ENCODE measurements around the gene ERVFRD-1. TPM values are rescaled to one million over a fixed set of nuclear protein-coding genes. Genes with fewer than 3 reads are reported as not detected.

The ERVFRD-1 gene
- total and polyA plus RNA-seq, 2 of the 13 experiments (the other 11 are each of a cell fraction or from before 2014, with no cell fraction given) = not detected

DNA sequence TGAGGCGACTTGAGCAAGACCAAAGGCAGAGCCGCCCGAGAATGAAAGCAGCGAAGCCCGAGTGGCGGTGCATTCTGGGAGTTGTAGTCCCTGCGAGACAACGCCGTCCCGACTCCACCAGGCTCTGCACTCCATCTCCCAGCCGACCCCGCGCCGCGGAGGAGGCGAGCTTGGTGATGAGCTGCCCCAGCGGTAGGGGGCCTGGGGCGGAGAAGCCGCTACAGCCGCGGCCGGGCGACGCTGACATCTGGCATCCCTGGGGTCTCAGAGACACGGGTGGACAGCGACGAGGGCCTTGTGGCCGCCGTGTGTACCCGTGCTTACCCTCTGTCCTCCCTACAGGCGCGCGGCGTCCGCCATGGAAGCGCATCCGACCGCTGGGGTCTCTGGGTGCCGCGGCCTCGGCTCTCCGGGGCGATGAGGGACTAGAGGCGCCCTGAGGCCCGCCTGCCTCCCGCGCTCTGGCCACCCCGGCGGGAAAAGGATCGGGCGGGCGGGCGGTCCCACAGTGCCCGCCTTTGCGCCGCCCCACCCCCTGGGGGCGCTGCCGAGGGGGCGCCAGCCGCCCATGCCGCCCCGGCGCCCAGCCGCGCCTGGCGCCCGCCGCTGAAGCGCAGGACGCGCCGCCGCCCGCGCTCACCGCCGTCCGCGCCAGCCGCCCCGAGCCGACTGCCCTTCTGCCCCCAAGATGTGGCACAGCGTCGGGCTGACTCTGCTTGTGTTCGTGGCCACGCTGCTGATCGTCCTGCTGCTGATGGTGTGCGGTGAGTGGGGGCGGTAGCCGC lies 17.7 kb downstream of the ERVFRD-1 start, which contains the start of gene SMIM13 (continued):
- peak; percentile 92; the same call in 1 of the 2 replicates for TF ChIP-seq SALL1 (CRISPR knock-in tag; IDR thresholded peaks at IDR 0.05)
- 0 out of 2 replicates have a peak, but pooled peaks have one; percentile 66 for TF ChIP-seq SAFB2 (CRISPR knock-in tag; IDR thresholded peaks at IDR 0.05; ENCODE audit: borderline replicate concordance, low read depth)
- peak; percentile 86 for TF ChIP-seq TBX2 (CRISPR knock-in tag; IDR thresholded peaks at IDR 0.05; ENCODE audit: borderline replicate concordance)
- TF ChIP-seq ZNF12 (CRISPR knock-in tag; IDR thresholded peaks at IDR 0.05) = no peak; the same call in none of the 2 replicates
- TF ChIP-seq KLF6 (CRISPR knock-in tag; IDR thresholded peaks at IDR 0.05) = peak; percentile 90
- TF ChIP-seq, protein P1, sequence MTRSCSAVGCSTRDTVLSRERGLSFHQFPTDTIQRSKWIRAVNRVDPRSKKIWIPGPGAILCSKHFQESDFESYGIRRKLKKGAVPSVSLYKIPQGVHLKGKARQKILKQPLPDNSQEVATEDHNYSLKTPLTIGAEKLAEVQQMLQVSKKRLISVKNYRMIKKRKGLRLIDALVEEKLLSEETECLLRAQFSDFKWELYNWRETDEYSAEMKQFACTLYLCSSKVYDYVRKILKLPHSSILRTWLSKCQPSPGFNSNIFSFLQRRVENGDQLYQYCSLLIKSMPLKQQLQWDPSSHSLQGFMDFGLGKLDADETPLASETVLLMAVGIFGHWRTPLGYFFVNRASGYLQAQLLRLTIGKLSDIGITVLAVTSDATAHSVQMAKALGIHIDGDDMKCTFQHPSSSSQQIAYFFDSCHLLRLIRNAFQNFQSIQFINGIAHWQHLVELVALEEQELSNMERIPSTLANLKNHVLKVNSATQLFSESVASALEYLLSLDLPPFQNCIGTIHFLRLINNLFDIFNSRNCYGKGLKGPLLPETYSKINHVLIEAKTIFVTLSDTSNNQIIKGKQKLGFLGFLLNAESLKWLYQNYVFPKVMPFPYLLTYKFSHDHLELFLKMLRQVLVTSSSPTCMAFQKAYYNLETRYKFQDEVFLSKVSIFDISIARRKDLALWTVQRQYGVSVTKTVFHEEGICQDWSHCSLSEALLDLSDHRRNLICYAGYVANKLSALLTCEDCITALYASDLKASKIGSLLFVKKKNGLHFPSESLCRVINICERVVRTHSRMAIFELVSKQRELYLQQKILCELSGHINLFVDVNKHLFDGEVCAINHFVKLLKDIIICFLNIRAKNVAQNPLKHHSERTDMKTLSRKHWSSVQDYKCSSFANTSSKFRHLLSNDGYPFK (CRISPR knock-in tag; IDR thresholded peaks at IDR 0.05; ENCODE audit: borderline replicate concordance) = peak; percentile 92
- no peak for TF ChIP-seq HHEX (CRISPR knock-in tag; IDR thresholded peaks at IDR 0.05)
- no peak for TF ChIP-seq NFRKB (IDR thresholded peaks at IDR 0.05)
- TF ChIP-seq ZNF10 (CRISPR knock-in tag; IDR thresholded peaks at IDR 0.05; ENCODE audit: borderline replicate concordance, low read depth) = peak; percentile 71; the same call in 1 of the 2 replicates
- TF ChIP-seq, protein P2, sequence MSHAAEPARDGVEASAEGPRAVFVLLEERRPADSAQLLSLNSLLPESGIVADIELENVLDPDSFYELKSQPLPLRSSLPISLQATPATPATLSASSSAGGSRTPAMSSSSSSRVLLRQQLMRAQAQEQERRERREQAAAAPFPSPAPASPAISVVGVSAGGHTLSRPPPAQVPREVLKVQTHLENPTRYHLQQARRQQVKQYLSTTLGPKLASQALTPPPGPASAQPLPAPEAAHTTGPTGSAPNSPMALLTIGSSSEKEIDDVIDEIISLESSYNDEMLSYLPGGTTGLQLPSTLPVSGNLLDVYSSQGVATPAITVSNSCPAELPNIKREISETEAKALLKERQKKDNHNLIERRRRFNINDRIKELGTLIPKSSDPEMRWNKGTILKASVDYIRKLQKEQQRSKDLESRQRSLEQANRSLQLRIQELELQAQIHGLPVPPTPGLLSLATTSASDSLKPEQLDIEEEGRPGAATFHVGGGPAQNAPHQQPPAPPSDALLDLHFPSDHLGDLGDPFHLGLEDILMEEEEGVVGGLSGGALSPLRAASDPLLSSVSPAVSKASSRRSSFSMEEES (CRISPR knock-in tag; IDR thresholded peaks at IDR 0.05) = peak; percentile 73; the same call in 1 of the 2 replicates
- no peak for TF ChIP-seq GZF1 (CRISPR knock-in tag; IDR thresholded peaks at IDR 0.05)
- TF ChIP-seq ZNF788 (CRISPR knock-in tag; IDR thresholded peaks at IDR 0.05; ENCODE audit: borderline replicate concordance) = peak; percentile 85
- no peak for TF ChIP-seq GTF2F1 (IDR thresholded peaks at IDR 0.05; ENCODE audit: low read length)
- TF ChIP-seq SRY (CRISPR knock-in tag; IDR thresholded peaks at IDR 0.05) = peak; percentile 88; the same call in 1 of the 2 replicates
- TF ChIP-seq MED8 (CRISPR knock-in tag; IDR thresholded peaks at IDR 0.05; ENCODE audit: insufficient replicate concordance) = no peak
- TF ChIP-seq ZNF3 (CRISPR knock-in tag; IDR thresholded peaks at IDR 0.05) = no peak
- TF ChIP-seq FOXP1 (IDR thresholded peaks at IDR 0.05) = no peak
- TF ChIP-seq FOXP1 (CRISPR knock-in tag; IDR thresholded peaks at IDR 0.05) = peak; percentile 23; the same call in 1 of the 2 replicates
- no peak; the same call in none of the 2 replicates for TF ChIP-seq ZNF746 (CRISPR knock-in tag; IDR thresholded peaks at IDR 0.05)
- TF ChIP-seq FOXK2 (IDR thresholded peaks at IDR 0.05) = no peak
- peak; percentile 56; the same call in 1 of the 2 replicates for TF ChIP-seq ZNF652 (CRISPR knock-in tag; IDR thresholded peaks at IDR 0.05; ENCODE audit: borderline replicate concordance, low read depth)
- TF ChIP-seq ARID2 (CRISPR knock-in tag; IDR thresholded peaks at IDR 0.05; ENCODE audit: borderline replicate concordance) = peak; percentile 92
- TF ChIP-seq ZNF432 (CRISPR knock-in tag; IDR thresholded peaks at IDR 0.05; ENCODE audit: borderline replicate concordance) = no peak; the same call in 1 of the 2 replicates
- TF ChIP-seq MTA1 (CRISPR knock-in tag; IDR thresholded peaks at IDR 0.05; ENCODE audit: borderline replicate concordance) = peak; percentile 87
- TF ChIP-seq RAD51 (IDR thresholded peaks at IDR 0.05; ENCODE audit: borderline replicate concordance) = no peak
- TF ChIP-seq, protein P3, sequence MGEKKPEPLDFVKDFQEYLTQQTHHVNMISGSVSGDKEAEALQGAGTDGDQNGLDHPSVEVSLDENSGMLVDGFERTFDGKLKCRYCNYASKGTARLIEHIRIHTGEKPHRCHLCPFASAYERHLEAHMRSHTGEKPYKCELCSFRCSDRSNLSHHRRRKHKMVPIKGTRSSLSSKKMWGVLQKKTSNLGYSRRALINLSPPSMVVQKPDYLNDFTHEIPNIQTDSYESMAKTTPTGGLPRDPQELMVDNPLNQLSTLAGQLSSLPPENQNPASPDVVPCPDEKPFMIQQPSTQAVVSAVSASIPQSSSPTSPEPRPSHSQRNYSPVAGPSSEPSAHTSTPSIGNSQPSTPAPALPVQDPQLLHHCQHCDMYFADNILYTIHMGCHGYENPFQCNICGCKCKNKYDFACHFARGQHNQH (CRISPR knock-in tag; IDR thresholded peaks at IDR 0.05) = peak; percentile 88
- TF ChIP-seq TOE1 (CRISPR knock-in tag; IDR thresholded peaks at IDR 0.05) = peak; percentile 39; the same call in 1 of the 2 replicates
- TF ChIP-seq ARNT2 (CRISPR knock-in tag; IDR thresholded peaks at IDR 0.05; ENCODE audit: low read depth) = peak; percentile 89

All from HepG2 (cell line).